ENCODE results near the gene SART1.

DNA sequence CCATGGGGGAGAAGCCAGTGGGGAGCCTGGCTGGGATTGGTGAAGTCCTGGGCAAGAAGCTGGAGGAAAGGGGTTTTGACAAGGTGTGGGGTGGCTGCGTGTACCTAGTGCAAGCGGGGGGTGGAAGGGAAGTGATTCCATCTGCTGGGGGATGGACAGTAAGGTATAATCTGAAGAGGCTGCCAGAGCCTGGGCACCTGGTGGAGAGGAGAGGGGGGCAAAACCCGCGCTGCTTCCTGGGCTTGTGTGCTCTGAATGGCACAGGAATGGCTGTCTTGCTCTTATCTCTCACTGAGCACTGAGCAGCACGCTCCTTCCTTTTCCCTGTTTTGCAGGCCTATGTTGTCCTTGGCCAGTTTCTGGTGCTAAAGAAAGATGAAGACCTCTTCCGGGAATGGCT lies 41.8 kb downstream of the SART1 start:
- TF ChIP-seq CTCF (conservative IDR thresholded peaks at IDR 0.05; ENCODE audit: low read depth, low read length) (no peak), EZH2 (IDR thresholded peaks at IDR 0.05; ENCODE audit: low read length, unreplicated experiment) (no peak)
